DOHH2 (cell line): ENCODE measurements around the gene PVRIG.
"Not testable (repeated sequence)": the region's sequence is repeated elsewhere in the genome, so short reads cannot be mapped to it uniquely, and the experiment has no call there.

Experiments
- EZH2phosphoT487 ChIP-seq: fragments of 200-600 bp; sonication (generic); IDR thresholded peaks from 2 replicates; pipeline ENCODE4 v1.6.1; 2017; ENCODE audit warnings: borderline replicate concordance, mild to moderate bottlenecking, antibody characterized with exemption, low read length, moderate library complexity, mixed read lengths
- TF ChIP-seq, protein P1 (sequence below): fragments of 200-600 bp; sonication (generic); IDR thresholded peaks from one replicate; pipeline ENCODE4 v1.5.1; 2014; ENCODE audit warnings: antibody characterized with exemption, mild to moderate bottlenecking, low read depth, low read length; ENCODE audit not compliant: poor library complexity, severe bottlenecking

- TF ChIP-seq, protein P1, sequence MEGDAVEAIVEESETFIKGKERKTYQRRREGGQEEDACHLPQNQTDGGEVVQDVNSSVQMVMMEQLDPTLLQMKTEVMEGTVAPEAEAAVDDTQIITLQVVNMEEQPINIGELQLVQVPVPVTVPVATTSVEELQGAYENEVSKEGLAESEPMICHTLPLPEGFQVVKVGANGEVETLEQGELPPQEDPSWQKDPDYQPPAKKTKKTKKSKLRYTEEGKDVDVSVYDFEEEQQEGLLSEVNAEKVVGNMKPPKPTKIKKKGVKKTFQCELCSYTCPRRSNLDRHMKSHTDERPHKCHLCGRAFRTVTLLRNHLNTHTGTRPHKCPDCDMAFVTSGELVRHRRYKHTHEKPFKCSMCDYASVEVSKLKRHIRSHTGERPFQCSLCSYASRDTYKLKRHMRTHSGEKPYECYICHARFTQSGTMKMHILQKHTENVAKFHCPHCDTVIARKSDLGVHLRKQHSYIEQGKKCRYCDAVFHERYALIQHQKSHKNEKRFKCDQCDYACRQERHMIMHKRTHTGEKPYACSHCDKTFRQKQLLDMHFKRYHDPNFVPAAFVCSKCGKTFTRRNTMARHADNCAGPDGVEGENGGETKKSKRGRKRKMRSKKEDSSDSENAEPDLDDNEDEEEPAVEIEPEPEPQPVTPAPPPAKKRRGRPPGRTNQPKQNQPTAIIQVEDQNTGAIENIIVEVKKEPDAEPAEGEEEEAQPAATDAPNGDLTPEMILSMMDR, result not testable (repeated sequence)
- TF ChIP-seq EZH2phosphoT487, result not testable (repeated sequence)
These were observed 45.0 kb downstream of the PVRIG start for GRCh38 chr7:100264669-100265165.
